Fibroblast of the aortic adventitia (primary cell): ENCODE data around the gene CSF1. TPM values are rescaled to one million over a fixed set of nuclear protein-coding genes. Genes with fewer than 3 reads are reported as not detected.

ENCODE experiments used
- DNase-seq: peaks from one replicate; pipeline ENCODE4 v3.0.0-alpha.2; 2010; ENCODE audit warnings: low read depth
- H3K4me3 ChIP-seq: 2 replicates; pipeline ENCODE4 v1.5.1; 2011; ENCODE audit warnings: low read depth, mild to moderate bottlenecking, control low read depth, low read length, moderate library complexity
- total RNA-seq: library from RNA; depleted of rRNA; stranded (reverse); fragments of >200 nt; gene quantifications from 2 replicates; pipeline ENCODE4 v1.2.3, GENCODE V29; 2012; ENCODE audit warnings: low replicate concordance
- TF ChIP-seq, protein P1 (sequence below): IDR thresholded peaks from 2 replicates; pipeline ENCODE4 v1.5.1; 2011; ENCODE audit warnings: mild to moderate bottlenecking, low read length, control low read depth, inconsistent platforms; ENCODE audit not compliant: insufficient read depth

Gene CSF1
- total RNA-seq, 1 donor: 61.9 TPM

DNA sequence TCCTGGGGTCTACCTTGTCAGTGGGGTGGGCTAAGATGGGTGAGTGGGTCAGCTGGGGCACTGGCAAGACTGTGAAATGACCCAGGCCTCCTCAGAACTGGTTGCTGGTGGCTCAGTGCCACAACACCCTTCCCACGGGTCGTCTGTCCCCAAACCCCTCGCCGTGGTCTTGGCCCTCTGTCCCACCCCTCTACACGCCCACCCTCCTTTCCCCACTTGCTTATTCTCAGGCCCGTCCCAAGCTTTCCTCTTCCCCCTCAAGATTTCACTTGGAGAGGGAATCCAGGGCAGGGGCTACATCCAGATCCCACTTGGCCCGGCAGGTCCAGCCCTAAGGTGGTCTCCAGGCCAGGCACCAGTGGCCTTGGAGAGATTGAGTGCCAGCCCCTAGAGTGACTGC, 16.7 kb downstream of the CSF1 start:
- no peak for DNase-seq
- no peak overlapping the region for H3K4me3 ChIP-seq
- TF ChIP-seq, protein P1, sequence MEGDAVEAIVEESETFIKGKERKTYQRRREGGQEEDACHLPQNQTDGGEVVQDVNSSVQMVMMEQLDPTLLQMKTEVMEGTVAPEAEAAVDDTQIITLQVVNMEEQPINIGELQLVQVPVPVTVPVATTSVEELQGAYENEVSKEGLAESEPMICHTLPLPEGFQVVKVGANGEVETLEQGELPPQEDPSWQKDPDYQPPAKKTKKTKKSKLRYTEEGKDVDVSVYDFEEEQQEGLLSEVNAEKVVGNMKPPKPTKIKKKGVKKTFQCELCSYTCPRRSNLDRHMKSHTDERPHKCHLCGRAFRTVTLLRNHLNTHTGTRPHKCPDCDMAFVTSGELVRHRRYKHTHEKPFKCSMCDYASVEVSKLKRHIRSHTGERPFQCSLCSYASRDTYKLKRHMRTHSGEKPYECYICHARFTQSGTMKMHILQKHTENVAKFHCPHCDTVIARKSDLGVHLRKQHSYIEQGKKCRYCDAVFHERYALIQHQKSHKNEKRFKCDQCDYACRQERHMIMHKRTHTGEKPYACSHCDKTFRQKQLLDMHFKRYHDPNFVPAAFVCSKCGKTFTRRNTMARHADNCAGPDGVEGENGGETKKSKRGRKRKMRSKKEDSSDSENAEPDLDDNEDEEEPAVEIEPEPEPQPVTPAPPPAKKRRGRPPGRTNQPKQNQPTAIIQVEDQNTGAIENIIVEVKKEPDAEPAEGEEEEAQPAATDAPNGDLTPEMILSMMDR: no peak

DNA sequence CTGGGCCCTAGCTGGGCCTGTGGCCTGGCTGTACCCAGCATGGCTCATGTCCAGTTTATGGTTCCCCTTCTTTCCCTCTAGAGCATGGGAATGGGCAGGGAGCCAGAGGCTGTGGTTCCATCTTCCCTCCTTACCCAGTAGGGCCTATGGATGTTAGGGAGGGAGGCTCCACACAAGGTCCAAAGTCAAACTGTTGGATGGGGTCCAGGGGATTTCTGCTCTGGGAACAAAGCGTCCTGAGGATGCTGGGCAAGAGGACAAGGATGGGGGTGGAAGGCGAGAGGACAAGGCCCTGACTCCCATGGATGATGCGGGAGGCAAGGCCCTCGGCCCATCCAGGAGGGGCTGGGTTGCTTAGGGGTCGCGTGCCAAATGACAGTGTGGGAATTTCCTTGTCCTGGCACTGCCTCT, 17.3 kb downstream of the CSF1 start:
- TF ChIP-seq, protein P1: no peak
- H3K4me3 ChIP-seq: no peak overlapping the region
- DNase-seq: peak; percentile 88

DNA sequence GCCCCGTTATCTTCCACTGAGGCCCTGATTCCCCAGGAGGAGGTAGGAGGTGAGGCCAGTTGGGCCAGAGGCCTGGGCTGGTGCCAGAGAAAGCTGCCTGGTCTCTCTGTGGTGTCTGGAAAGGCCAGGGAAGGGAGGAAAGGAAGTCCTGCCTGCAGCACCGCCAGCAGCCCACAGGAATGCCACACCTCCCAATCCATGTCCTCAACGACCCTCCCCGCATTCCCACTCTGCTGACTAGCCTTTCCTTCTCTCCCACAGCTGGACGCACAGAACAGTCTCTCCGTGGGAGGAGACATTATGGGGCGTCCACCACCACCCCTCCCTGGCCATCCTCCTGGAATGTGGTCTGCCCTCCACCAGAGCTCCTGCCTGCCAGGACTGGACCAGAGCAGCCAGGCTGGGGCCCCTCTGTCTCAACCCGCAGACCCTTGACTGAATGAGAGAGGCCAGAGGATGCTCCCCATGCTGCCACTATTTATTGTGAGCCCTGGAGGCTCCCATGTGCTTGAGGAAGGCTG, 18.0 kb downstream of the CSF1 start:
- DNase-seq: peak; percentile 86
- no peak overlapping the region for H3K4me3 ChIP-seq
- TF ChIP-seq, protein P1: no peak

DNA sequence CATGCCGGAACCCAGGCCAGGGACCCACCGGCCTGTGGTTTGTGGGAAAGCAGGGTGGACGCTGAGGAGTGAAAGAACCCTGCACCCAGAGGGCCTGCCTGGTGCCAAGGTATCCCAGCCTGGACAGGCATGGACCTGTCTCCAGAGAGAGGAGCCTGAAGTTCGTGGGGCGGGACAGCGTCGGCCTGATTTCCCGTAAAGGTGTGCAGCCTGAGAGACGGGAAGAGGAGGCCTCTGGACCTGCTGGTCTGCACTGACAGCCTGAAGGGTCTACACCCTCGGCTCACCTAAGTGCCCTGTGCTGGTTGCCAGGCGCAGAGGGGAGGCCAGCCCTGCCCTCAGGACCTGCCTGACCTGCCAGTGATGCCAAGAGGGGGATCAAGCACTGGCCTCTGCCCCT, 18.5 kb downstream of the CSF1 start:
- H3K4me3 ChIP-seq: no peak overlapping the region
- TF ChIP-seq, protein P1: no peak

DNA sequence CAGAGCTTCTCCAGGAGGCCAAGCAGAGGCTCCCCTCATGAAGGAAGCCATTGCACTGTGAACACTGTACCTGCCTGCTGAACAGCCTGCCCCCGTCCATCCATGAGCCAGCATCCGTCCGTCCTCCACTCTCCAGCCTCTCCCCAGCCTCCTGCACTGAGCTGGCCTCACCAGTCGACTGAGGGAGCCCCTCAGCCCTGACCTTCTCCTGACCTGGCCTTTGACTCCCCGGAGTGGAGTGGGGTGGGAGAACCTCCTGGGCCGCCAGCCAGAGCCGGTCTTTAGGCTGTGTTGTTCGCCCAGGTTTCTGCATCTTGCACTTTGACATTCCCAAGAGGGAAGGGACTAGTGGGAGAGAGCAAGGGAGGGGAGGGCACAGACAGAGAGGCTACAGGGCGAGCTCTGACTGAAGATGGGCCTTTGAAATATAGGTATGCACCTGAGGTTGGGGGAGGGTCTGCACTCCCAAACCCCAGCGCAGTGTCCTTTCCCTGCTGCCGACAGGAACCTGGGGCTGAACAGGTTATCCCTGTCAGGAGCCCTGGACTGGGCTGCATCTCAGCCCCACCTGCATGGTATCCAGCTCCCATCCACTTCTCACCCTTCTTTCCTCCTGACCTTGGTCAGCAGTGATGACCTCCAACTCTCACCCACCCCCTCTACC, 19.1 kb downstream of the CSF1 start:
- TF ChIP-seq, protein P1: no peak
- no peak for DNase-seq
- H3K4me3 ChIP-seq: no peak overlapping the region

More for the DNA sequence above, 18.5 kb downstream of the CSF1 start:
- DNase-seq: no peak

DNA sequence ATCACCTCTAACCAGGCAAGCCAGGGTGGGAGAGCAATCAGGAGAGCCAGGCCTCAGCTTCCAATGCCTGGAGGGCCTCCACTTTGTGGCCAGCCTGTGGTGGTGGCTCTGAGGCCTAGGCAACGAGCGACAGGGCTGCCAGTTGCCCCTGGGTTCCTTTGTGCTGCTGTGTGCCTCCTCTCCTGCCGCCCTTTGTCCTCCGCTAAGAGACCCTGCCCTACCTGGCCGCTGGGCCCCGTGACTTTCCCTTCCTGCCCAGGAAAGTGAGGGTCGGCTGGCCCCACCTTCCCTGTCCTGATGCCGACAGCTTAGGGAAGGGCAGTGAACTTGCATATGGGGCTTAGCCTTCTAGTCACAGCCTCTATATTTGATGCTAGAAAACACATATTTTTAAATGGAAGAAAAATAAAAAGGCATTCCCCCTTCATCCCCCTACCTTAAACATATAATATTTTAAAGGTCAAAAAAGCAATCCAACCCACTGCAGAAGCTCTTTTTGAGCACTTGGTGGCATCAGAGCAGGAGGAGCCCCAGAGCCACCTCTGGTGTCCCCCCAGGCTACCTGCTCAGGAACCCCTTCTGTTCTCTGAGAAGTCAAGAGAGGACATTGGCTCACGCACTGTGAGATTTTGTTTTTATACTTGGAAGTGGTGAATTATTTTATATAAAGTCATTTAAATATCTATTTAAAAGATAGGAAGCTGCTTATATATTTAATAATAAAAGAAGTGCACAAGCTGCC, 19.8 kb downstream of the CSF1 start:
- TF ChIP-seq, protein P1: no peak
- H3K4me3 ChIP-seq: no peak overlapping the region
- DNase-seq: no peak
